ENCODE measurements around the gene VARS1.
"Not testable (repeated sequence)": the region's sequence is repeated elsewhere in the genome, so short reads cannot be mapped to it uniquely, and the experiment has no call there.

The VARS1 gene

DNA sequence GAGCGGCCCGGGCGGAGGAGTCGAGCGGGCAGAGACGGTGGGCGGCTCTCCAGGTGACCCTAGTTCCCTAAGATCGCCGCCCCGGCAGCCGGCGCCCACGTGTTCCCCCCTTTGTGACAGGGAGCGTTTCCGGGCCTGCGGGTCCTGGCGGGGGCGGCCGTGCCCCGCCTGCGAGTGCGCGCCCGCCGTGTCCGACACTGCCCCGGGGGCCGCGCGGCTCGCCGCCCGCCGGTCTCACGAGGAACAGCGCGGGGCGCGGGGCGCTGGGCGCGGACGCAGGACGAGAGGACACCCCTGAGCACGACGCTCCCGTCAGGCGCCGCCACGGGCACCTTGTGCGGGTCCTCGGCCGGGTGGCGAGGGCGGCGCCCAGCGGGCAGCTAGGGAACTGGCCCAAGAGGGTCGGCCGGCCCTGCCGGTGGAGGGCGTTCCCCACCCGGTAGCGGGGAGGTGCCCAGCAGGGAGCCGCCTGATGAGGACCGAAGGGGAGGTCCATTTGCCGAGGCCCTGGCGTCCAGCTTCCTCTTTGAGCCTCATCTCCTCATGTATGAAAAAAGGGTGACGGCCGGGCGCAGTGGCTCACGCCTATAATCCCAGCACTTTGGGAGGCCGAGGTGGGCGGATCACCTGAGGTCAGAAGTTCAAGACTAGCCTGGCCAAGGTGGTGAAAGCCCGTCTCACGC lies at the start of gene VARS1:
TSS of gene VARS1 (minus strand) at position 137 of the 683 bp plus-strand sequence. CDS start 535 bp downstream, outside the sequence.
- DNase-seq = peak; percentile 82

DNA sequence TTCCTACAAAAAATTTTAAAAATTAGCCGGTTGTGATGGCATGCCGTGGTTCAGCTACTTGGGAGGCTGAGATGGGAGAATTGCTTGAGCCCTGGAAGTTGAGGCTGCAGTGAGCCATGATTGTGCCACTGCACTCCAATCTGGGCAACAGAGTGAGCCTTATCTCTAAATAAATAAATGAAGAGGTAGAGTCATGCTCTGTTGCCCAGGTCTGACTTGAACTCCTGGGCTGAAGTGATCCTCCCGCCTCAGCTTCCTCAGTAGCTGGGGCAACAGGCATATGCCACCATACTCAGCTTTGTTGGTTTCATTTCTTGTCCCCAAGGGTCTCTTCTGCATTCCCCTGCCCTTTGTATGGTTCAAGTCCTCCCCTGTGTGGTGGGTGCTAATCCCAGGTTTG lies 49.0 kb upstream of the VARS1 start:
- DNase-seq = no peak

DNA sequence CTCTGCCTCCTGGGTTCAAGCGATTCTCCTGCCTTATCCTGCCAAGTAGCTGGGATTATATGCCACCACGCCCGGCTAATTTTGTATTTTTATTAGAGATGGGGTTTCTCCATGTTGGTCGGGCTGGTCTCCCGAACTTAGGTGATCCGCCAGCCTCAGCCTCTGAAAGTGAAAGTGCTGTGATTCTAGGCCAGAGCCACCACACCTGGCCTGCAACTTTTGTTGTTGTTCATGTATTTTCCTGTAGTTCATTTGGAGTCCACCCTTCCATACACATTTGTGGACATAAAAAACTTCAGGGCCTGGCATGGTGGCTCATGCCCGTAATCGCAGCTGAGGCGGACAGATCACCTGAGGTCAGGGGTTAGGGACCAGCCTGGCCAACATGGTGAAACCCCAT lies 46.5 kb upstream of the VARS1 start:
- DNase-seq = no peak

DNA sequence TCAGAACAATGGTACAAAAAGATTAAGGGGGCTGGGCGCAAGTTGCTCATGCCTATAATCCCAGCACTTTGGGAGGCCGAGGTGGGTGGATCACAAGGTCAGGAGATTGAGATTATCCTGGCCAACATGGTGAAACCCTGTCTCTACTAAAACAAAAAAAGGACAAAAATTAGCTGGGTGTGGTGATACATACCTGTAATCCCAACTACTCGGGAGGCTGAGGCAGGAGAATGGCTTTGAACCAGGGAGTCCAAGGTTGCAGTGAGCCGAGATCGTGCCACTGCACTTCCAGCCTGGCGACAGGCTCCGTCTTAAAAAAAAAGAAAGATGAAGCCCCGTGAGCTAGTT lies 44.2 kb upstream of the VARS1 start:
- not testable (repeated sequence) for DNase-seq

DNA sequence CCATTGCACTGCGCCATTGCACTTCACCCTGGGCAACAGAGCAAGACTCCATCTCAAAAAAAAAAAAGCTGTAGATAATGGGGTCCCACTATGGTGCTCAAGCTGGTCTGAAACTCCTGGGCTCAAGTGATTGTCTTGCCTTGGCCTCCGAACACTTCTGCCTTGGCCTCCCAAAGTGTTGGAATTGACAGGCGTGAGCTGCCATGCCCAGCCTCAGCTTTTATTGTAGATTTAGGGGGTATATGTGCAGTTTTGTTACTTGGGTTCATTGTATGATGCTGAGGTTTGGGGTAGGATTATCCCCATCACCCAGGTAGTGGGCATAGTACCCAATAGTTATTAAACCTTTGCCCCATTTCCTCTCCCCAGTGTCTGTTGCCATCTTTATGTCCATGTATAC lies 43.4 kb upstream of the VARS1 start:
- no peak for DNase-seq

DNA sequence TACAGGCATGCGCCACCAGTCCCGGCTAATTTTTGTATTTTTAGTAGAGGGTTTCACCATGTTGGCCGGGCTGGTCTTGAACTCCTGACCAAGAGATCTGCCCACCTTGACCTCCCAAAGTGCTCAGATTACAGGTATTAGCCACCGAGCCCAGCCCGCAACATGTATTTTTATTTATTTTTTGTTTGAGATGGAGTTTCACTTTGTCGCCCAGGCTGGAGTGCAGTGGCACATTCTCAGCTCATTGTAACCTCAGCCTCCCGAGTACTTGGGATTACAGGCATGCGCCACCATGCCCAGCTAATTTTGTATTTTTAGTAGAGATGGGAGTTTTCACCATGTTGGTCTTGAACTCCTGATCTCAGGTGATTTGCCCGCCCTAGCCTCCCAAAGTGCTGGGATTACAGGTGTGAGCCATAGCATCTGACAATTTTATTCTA lies 42.6 kb upstream of the VARS1 start:
- not testable (repeated sequence) for DNase-seq

DNA sequence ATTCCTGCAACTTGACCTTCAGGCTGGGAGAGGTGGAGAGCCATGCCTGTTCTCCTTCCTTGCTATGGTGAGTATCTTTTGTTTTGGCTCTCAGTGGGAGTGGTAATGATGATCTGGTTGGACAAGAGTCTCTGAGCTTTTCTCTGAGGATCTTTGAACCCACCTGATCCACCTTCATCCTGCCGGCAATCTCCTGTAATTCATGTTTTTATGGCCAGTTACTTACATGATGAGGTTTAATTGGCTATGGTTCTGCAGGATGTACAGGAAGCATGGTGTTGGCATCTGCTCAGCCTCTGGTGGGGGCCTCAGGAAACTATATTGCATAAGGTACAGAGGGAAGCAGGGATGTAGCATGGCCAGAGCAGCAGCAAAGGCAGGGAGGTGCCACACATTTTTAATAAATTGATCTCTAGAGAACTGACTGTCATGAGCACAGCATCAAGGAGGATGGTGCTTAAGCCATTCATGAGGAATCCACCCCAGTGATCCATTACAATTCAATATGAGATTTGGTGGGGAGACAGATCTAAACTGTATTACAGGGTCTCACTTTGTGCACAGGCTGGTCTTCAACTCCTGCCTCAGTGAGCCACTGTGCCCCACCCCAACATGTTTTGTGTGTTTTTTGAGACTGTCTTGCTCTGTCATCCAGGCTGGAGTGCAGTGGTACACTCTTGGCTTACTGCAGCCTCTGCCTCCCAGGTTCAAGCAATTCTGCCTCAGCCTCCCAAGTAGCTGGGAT lies 42.0 kb upstream of the VARS1 start:
- DNase-seq = peak; percentile 62

DNA sequence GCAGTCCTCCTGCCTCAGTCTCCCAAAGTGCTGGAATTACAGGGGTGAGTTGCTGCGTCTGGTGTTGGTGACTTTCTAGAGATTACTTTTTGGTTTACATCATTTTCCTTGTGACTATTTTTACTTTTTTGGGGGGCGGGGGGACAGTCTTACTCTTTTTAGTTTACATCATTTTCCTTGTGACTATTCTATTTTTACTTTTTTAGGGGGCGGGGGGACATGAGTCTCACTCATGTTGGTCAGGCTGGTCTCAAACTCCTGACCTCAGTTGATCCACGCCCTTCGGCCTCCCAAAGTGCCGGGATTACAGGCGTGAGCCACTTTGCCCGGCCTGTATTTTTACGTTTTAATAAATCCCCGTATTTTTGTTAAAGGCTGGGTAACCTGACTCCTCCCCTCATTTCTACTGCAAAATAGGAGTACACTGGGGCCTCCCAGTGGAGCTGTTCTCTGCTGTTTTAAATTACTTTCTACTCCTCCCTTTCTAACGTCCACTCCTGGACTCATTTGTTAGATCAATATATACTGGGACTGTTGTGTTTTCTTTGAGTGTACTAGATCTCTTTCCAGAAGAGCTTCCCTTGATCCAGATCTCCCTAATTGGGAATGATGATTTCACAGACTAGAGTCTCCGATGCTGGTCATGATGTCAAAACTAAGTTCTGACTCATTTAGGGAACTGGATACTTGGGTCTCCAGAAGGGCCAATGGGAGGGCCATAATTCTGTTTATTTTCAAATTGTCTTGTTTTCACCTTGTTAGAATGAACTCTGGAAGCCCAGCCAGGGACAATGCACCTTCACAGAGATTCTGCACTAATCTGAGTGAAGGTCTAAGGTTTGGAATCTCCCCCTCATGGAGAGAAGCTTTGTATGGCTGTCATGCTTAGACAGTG lies 41.2 kb upstream of the VARS1 start:
- DNase-seq = no peak

DNA sequence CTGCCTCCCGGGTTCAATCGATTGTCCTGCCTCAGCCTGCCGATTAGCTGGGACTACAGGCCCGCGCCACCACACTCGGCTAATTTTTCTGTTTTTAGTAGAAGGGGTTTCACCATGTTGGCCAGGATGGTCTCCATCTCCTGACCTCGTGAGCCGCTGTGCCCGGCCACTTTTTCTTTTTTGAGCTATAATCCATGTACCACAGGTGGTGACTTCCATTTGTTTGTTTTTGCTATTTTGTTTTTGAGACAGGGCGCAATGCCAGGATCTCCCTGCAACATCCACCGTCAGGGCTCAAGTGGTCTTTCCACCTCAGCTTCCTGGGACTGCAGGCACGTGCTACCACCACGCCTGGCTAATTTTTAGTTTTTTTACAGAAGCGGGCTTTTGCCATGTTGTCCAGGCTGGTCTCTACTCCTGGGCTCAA lies 40.5 kb upstream of the VARS1 start:
- DNase-seq = no peak

DNA sequence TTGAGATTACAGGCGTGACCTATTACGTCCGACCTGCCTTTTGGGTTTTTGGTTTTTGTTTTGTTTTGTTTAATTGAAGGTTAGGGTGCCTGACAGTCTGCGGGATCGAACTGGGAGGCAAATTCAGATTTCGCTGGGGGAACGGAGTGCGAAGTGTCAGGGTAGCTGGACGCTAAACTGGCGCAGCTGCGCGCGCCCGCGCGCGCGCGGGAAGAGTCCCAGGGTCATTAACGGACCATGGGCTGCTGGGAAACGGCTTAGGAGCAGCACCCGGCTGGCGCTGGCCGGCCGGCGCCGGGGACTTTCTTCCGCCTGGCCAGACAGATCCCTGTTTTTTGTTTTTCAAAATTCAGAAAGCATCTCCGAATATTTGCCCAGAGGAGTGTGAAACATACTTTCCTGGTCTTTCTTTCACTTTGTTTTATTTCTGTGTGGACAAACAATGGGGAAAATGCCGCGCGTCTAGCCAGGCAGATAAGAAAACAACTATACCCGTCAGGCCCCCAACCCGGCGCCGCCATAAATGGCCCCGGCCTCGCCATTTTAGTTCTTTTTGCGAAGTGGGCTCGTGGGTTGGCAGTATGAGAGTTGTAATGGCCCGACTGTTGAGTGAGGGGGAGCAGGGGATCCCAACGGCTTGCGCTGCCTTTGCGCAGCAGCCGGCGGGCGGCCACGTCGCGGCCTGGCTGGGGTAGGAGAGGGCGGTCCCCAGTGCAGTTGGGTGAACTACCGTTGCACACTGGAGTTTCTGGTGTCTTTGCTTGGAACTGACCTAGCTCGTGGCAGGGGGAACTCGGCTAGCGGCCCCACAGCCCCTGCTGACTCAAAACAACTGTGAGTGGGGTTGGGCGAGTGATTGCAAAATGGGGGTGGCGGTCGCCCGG lies 39.1 kb upstream of the VARS1 start:
- DNase-seq = peak; percentile 63

DNA sequence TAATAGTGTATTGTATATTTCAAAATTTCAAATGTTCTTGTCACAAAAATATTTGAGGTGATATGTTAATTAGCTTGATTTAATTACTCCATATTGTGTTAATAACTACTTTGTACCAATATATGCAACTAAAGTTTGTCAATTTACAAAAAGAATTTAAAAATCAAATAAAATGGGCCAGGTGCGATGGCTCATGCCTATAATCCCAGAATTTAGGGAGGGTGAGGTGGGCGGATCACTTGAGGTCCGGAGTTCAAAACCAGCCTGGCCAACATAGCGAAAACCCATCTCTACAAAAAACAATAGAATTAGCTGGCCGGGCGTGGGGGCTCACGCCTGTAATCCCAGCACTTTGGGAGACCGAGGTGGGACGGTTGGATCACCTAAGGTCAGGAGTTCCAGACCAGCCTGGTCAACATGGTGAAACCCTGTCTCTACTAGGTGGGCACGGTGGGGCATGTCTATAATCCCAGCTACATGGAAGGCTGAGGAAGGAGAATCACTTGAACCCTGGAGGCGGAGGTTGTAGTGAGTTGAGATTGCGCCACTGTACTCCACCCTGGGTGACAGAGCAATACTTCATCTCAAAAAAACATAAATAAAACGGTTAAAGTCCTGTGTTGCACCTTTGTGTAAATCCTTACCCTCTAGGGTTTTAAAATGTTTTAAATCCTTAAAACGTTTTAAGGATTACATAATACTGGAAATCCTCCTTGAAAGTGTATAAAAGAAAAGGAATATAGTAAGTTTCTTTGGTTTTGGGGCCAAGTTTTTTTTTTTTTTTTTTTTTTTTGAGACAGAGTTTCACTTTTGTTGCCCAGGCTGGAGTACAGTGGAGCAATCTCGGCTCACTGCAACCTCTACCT lies 36.0 kb upstream of the VARS1 start:
- DNase-seq = peak; percentile 7

DNA sequence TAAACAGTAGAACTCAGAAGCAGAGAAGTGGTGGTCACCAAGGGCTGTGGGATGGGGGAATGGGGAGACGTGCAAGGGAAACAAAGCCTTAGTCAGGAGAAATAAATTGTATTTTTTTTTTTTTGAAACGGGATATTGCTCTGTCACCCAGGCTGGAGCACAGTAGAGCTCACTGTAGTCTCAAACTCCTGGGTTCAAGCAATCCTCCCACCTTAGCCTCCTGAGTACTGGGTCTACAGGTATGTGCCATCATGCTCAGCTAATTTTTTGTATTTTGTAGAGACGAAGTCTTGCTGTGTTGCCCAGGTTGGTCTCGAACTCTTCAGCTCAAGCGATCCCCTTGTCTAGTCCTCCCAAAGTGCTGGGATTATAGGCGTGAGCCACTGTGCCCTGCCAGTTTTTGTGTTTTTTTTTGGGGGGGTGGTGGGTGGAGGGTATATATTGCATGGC lies 35.4 kb upstream of the VARS1 start:
- DNase-seq = no peak

DNA sequence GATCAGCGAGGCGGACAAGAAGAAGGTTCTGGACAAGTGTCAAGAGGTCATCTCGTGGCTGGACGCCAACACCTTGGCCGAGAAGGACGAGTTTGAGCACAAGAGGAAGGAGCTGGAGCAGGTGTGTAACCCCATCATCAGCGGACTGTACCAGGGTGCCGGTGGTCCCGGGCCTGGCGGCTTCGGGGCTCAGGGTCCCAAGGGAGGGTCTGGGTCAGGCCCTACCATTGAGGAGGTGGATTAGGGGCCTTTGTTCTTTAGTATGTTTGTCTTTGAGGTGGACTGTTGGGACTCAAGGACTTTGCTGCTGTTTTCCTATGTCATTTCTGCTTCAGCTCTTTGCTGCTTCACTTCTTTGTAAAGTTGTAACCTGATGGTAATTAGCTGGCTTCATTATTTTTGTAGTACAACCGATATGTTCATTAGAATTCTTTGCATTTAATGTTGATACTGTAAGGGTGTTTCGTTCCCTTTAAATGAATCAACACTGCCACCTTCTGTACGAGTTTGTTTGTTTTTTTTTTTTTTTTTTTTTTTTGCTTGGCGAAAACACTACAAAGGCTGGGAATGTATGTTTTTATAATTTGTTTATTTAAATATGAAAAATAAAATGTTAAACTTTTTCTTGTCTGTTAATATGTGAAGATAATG lies 34.2 kb upstream of the VARS1 start:
- peak; percentile 42 for DNase-seq

DNA sequence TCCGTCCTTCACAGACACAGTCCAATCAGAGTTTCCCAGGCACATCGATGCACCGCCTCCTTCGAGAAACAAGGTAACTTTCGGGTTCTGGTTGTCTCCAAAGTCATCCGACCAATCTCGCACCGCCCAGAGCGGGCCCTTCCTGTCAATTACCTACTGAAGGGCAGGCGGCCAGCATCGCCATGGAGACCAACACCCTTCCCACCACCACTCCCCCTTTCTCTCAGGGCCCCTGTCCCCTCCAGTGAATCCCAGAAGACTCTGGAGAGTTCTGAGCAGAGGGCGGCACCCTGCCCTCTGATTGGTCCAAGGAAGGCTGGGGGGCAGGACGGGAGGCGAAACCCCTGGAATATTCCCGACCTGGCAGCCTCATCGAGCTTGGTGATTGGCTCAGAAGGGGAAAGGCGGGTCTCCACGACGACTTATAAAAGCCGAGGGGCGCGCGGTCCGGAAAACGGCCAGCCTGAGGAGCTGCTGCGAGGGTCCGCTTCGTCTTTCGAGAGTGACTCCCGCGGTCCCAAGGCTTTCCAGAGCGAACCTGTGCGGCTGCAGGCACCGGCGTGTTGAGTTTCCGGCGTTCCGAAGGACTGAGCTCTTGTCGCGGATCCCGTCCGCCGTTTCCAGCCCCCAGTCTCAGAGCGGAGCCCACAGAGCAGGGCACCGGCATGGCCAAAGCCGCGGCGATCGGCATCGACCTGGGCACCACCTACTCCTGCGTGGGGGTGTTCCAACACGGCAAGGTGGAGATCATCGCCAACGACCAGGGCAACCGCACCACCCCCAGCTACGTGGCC lies 31.9 kb upstream of the VARS1 start, which contains the start of gene HSPA1B:
TSS of gene HSPA1B (plus strand) at position 453 of the 794 bp plus-strand sequence. CDS start at position 666, 213 bp downstream.
- DNase-seq = peak; percentile 99

DNA sequence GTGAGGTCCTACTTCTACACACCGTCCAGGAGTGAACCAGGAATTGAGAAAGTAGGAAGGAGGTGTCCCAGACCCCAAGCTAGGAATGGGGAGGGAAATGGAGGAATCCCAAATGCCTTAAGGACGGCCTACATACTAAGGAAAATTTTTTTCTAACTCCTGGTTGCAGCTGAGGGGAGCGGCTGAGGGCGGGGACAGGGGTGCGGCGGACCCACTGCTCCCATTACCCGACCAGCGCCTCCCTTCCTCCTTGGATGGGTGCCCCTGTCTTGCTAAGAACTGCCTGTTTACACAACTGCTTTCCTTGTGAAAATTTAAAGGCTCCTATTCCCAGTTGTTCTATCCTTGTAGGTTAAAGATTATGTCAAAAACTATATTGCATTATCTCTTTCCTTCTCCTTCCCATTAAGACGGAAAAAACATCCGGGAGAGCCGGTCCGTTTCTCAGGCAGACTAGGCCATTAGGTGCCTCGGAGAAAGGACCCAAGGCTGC lies 31.3 kb upstream of the VARS1 start:
- DNase-seq = peak; percentile 81

DNA sequence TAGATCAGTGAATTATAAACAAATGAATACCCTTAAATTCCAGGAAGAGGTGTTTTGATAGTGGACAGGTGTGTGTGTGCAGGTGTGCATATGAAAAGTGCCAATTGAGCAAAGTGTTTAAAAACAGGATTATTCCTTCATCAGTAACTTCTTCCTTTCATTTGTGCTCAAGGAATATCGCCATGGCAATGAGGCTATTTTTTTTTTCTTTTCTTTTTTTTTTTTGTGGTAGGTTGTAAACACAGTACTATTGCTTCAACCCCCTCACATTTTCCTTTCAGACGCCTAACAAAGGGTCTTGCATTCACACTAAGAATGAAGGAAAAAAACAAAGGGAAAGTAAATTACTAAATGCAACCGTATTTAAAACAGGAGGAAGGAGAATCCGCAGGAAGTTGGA lies 30.0 kb upstream of the VARS1 start:
- no peak for DNase-seq

DNA sequence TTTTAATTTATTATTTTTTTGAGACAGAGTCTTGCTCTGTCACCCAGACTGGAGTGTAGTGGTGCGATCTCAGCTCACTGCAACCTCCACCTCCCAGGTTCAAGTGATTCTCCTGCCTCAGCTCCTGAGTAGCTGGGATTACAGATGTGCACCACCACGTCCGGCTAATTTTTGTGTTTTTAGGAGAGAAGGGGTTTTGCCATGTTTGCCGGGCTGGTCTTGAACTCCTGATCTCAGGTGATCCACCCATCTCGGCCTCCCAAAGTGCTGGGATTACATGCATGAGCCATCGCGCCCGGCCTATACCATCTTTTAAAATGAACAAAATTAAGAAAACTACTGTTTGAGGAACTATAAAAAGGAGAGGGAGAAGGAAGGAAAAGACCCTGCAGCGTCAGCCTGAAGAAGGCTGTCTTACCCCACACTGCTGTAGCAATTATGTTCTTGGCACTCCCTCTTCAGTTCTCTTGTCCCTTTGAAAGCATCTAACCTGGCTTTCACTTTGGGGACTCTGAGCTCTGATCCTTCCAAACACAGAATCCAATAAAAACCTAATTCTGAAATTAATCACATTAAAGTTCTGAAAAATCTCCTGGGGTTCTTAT lies 28.1 kb upstream of the VARS1 start:
- peak; percentile 29 for DNase-seq

DNA sequence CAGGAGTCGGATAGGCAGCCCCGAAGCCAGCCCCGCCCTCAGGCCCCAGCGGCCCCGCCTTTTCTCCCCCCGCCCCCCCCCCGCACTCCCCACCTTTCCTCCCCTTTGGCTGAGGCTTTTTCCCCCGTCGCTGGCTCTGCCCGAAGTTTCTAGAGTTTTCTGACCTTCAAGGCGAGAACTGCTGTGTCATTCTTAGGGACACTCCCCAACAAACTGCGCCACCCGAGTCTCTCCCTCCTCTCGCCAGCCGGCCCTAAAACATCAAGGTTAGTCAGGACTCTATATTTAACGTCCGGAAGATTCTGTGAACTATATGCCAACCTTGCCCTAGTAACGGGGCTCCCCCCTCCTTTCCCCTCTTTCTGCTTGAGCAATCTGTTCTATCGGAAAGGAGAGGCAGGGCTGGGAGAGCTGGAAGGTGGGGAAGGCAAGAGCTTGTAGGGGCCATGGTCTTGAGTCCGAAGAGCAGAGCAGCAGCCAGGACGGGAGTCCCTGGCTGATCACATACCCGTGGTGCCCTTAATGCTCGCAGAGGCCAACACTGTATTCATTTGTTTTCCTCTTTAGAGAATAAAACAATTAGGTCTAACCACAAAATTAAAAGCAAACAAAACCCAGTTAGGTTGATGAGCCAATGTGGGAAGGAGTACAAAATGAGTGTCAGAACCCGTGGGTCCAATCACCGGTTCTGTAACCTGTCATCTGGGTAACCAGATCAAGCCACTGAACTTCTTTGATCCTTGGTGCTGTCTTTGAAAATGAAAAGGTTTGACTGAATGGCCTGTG lies 26.7 kb upstream of the VARS1 start:
- DNase-seq = peak; percentile 81

All from GF-D8 (cell line).